Activated CD8-positive, alpha-beta T cell treated with anti-CD3 and anti-CD28 coated beads, Interleukin-2, amount 10 ng/mL, durations not matched to agents 7 days and 5 days (primary cell): ENCODE measurements around the gene SPAG7. TPM values are rescaled to one million over a fixed set of nuclear protein-coding genes. Genes with fewer than 3 reads are reported as not detected.
A peak's percentile ranks its signal among the peaks of the same experiment; 100 is the strongest.

Source experiments
- ATAC-seq: fragments of 150-1000 bp; cut with Tn5 transposase; one replicate; pipeline ENCODE4 v1.10.0; 2021; ENCODE audit warnings: moderate library complexity
- CTCF ChIA-PET: fragments of 350-600 bp; sonication (Branson Sonifier 250); formaldehyde crosslinking; loops from one replicate; lab custom pipeline; 2021; ENCODE audit warnings: antibody characterized with exemption; lab: Charles Lee
- POLR2A ChIA-PET: fragments of 350-600 bp; sonication (Branson Sonifier 250); formaldehyde crosslinking; loops from one replicate; lab custom pipeline; 2021; ENCODE audit warnings: antibody characterized with exemption; lab: Charles Lee
- DNase-seq: peaks from one replicate; pipeline ENCODE4 v3.0.0-alpha.2; 2020
- H3K27ac Mint-ChIP-seq: one replicate; pipeline ENCODE4 v1.8.0; 2021; ENCODE audit warnings: mild to moderate bottlenecking, mixed read lengths
- H3K27me3 Mint-ChIP-seq: one replicate; pipeline ENCODE4 v1.8.0; 2021; ENCODE audit warnings: low read depth, mixed read lengths
- H3K36me3 Mint-ChIP-seq: one replicate; pipeline ENCODE4 v1.8.0; 2021; ENCODE audit warnings: low read depth, mixed read lengths
- H3K4me1 Mint-ChIP-seq: one replicate; pipeline ENCODE4 v1.8.0; 2021; ENCODE audit warnings: low read depth, mixed read lengths
- H3K4me3 Mint-ChIP-seq: one replicate; pipeline ENCODE4 v1.8.0; 2021; ENCODE audit warnings: mild to moderate bottlenecking, mixed read lengths
- H3K9me3 Mint-ChIP-seq: one replicate; pipeline ENCODE4 v1.8.0; 2022; ENCODE audit warnings: mixed read lengths; ENCODE audit not compliant: insufficient read depth
- total RNA-seq, 2 experiments: library from RNA; stranded (reverse); gene quantifications; one replicate each; pipeline ENCODE4 v1.2.3, GENCODE V29; 2021

SPAG7 gene
- total RNA-seq, 2 experiments from 2014 or later = 52.3 to 53.6 TPM

- Mint-ChIP-seq H3K27ac (peak within 1 kb of the TSS; percentile 84), H3K4me1 (peaks cover 18% of the 10 kb centered on the region), H3K27me3 (peaks cover 6% of the 10 kb centered on the region), H3K4me3 (peak within 1 kb of the TSS; percentile 81), H3K9me3 (no peaks in the 10 kb centered on the region), H3K36me3 (peaks cover 18% of the 10 kb centered on the region)
- CTCF ChIA-PET = interaction anchor here (1.1 to 1.8 kb wide), 4 partner anchors 9 to 89 kb away, joined by 3 to 13 read pairs (median 5); partner anchors contain the start of gene CAMTA2
- peak; percentile 94 for DNase-seq
- POLR2A ChIA-PET = interaction anchor here (0.7 to 2.6 kb wide), 6 partner anchors 9 to 194 kb away, joined by 3 to 10 read pairs (median 8); partner anchors contain the start of genes PFN1, RNF167, SLC25A11 and ZNF594
- ATAC-seq = peak; percentile 92
Observed at GRCh38 chr17:4997302-4998026, 29.8 kb upstream of the SPAG7 start, which contains the start of the genes INCA1 and KIF1C. TSS of gene INCA1 (minus strand) at chr17:4997522. CDS start at chr17:4994437, 3,085 bp downstream. TSS of gene KIF1C (plus strand) at chr17:4997950. CDS start at chr17:5000247, 2,297 bp downstream.

DNA sequence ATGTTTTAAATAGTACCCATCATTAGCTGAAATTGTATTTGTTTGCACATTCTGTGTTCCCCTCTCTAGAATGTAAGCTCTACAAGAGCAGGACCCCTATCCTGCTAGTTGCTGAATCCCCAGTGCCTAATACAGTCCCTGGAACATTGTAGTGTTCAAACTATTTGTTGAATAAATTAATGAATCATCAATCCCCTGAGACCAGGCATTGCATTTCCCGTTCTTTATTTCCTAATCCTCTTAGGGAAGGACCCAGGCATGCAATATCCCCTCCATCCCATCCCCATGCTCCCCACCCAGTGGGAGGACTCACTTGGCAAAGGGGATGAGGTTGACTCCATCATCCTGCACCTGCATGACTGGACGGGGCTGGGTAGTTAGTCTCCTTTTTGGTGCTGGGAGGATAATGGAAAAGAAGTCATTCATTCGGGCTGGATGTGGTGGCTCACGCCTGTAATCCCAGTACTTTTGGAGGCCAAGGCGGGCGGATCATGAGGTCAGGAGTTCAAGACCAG is 26.5 kb upstream of the SPAG7 start:
- no peak for DNase-seq
- CTCF ChIA-PET = no interaction called here
- Mint-ChIP-seq H3K36me3 (peaks cover 8% of the 10 kb centered on the region), H3K4me3 (no peak overlapping the region), H3K27ac (no peak overlapping the region), H3K9me3 (no peaks in the 10 kb centered on the region), H3K27me3 (peaks cover 6% of the 10 kb centered on the region), H3K4me1 (peaks cover 19% of the 10 kb centered on the region)
- POLR2A ChIA-PET = interaction anchor here (0.8 to 1.2 kb wide), 2 partner anchors 7 to 85 kb away, joined by 3 to 4 read pairs; partner anchors contain the start of gene ZFP3
- ATAC-seq = no peak

DNA sequence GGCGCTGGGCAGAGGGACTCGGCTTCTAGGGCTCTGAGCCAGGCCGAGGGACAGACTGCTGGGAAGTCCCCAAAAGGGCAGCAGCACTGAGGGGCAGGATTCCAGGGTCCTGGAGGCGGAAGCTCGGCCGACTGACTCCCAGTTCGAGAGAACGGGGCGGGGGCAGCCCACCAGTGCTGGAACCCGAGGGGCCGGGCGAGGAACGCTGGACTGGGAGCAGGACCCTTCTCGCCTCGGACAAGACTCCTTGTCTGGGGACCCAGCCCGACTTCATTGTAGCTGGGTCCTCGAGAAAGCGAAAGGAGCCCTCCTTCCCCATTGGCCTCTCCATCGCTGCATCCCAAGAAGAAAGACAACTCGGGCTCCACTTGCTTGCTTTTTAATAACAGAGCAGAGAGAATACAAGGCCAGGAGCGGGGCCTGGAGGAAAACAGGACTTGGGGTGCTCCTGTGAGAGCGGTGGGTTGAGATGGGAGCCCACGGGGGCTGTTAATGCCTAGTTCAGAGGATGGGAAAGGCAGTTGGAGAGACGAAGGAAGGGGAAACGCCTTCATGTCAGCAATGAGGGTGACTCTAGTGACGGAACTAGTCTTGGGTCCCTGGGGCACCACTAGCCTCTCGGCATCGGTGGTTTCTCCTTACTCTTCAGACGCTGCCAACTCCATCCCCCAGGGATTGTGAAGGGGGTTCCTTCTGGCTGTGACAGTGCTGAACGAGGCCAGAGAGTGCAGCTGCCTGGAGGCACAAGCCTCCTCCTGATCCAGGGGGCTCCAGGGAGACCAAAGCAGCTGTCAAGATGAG is 20.4 kb upstream of the SPAG7 start:
- peaks cover 41% of the 10 kb centered on the region for H3K4me1 Mint-ChIP-seq
- ATAC-seq (no peak), DNase-seq (no peak)
- peaks cover 14% of the 10 kb centered on the region for H3K36me3 Mint-ChIP-seq
- POLR2A ChIA-PET = interaction anchor here (0.6 to 2.4 kb wide), 7 partner anchors 9 to 47 kb away, joined by 3 to 10 read pairs (median 4); partner anchors contain the start of genes INCA1, KIF1C, RNF167 and SLC25A11
- peak overlapping the region; percentile 92 for H3K27ac Mint-ChIP-seq
- H3K4me3 Mint-ChIP-seq = peak overlapping the region; percentile 88
- H3K27me3 Mint-ChIP-seq = no peaks in the 10 kb centered on the region
- CTCF ChIA-PET = interaction anchor here (0.5 to 5.6 kb wide), 17 partner anchors 9 to 596 kb away, joined by 3 to 23 read pairs (median 6); partner anchors contain the start of genes INCA1, KIF1C, RNF167 and SLC25A11
- no peaks in the 10 kb centered on the region for H3K9me3 Mint-ChIP-seq

- ChIA-PET POLR2A (interaction anchor here (0.8 to 2.4 kb wide), 9 partner anchors 8 to 46 kb away, joined by 3 to 10 read pairs (median 4); partner anchors contain the start of genes INCA1, KIF1C, RNF167 and SLC25A11), CTCF (interaction anchor here (0.5 to 5.6 kb wide), 19 partner anchors 8 to 1764 kb away, joined by 3 to 23 read pairs (median 6); partner anchors contain the start of genes CHRNE, INCA1, KIF1C and RNF167)
- Mint-ChIP-seq H3K27ac (peak within 1 kb of the TSS; percentile 92), H3K9me3 (no peaks in the 10 kb centered on the region), H3K27me3 (no peaks in the 10 kb centered on the region), H3K4me3 (peak within 1 kb of the TSS; percentile 88), H3K4me1 (peaks cover 41% of the 10 kb centered on the region), H3K36me3 (peaks cover 22% of the 10 kb centered on the region)
- peak; percentile 89 for ATAC-seq
- peak; percentile 91 for DNase-seq
Observed at GRCh38 chr17:4986951-4987766, 19.5 kb upstream of the SPAG7 start, which contains the start of gene CAMTA2. TSS of gene CAMTA2 (minus strand) at chr17:4987675. CDS start at chr17:4986222, 1,453 bp downstream.

DNA sequence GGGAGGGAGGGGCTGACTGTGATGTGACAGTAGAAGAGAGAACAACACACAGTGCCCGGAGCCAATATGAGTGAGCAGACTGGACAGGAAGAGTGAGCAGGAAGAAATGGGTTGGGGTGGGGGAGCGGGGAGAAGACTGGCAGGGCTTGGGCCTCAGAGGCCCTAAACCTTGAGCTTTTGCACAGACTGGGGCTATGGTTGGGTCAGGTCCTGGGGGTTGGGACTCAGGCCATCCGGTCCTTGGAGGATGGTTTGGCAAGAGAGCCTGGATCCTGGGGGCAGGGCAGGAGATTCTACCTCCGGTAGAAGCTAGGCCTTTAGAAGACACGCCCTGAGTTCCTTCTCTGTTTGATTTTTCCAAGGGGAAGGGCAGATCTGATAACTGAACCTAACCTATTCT is 18.8 kb upstream of the SPAG7 start:
- peak overlapping the region; percentile 92 for H3K27ac Mint-ChIP-seq
- H3K9me3 Mint-ChIP-seq = no peaks in the 10 kb centered on the region
- CTCF ChIA-PET = interaction anchor here (0.5 to 5.6 kb wide), 11 partner anchors 11 to 1764 kb away, joined by 3 to 23 read pairs (median 7); partner anchors contain the start of genes CHRNE, INCA1, KIF1C and RNF167
- DNase-seq (no peak), ATAC-seq (no peak)
- peaks cover 29% of the 10 kb centered on the region for H3K36me3 Mint-ChIP-seq
- no peaks in the 10 kb centered on the region for H3K27me3 Mint-ChIP-seq
- peak overlapping the region; percentile 88 for H3K4me3 Mint-ChIP-seq
- H3K4me1 Mint-ChIP-seq = peaks cover 41% of the 10 kb centered on the region
- POLR2A ChIA-PET = interaction anchor here (0.8 to 2.3 kb wide), 7 partner anchors 8 to 46 kb away, joined by 3 to 9 read pairs (median 4); partner anchors contain the start of genes INCA1, KIF1C, RNF167 and SLC25A11

DNA sequence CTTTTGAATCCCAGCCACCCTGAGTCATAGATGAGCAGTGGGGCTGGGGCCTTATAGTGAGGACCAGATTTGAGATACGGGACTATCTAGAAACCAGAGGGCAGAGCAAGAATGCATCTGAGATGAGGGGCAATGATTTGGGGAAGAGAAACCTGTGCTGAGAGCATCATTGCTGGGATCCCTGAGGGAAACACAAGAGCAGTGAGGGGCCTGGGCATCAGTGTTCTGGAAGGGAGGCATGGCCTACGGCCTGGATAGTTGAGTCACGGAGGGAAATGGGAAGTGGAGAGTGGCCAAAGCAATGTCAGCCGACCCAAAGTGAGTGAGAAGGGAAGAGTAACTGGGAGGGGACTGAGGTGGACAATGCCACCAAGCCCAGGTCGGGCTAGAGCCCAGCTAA is 14.7 kb upstream of the SPAG7 start:
- POLR2A ChIA-PET = no interaction called here
- Mint-ChIP-seq H3K4me3 (no peak overlapping the region), H3K9me3 (no peaks in the 10 kb centered on the region), H3K36me3 (peaks cover 53% of the 10 kb centered on the region), H3K4me1 (peaks cover 32% of the 10 kb centered on the region), H3K27ac (peak overlapping the region; percentile 0), H3K27me3 (no peaks in the 10 kb centered on the region)
- no peak for ATAC-seq
- CTCF ChIA-PET = no interaction called here
- no peak for DNase-seq

DNA sequence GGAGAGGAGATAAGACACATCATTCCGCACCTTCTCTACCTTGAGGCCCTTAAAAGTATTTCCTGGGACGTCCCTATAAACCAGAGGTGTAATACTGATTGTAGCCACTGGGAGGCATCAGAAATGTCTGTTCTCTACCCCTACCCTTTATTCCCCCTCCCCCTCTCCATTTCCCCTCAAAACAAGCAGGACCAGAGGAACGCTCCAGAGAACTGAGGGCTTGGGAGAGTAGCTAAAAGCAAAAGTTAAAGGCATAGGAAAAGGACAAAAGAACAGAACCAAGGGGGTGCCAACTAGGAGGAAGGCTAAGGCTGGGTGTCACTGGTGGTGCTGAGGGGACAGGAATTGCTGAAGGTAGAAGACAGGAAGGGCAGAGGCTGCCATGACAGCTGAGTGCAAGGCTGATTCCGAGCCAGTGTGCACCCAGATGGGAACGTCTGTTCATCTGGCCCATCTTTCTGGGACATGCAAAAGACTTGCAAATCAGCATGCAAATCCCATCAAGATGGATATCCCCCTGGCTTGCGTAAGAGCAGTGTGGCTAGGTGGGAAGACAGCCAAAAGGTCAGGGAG is 13.1 kb upstream of the SPAG7 start:
- peak; percentile 70 for ATAC-seq
- Mint-ChIP-seq H3K27me3 (no peaks in the 10 kb centered on the region), H3K9me3 (no peaks in the 10 kb centered on the region), H3K27ac (peak overlapping the region; percentile 75), H3K4me3 (no peak overlapping the region), H3K4me1 (peaks cover 21% of the 10 kb centered on the region), H3K36me3 (peaks cover 59% of the 10 kb centered on the region)
- ChIA-PET CTCF (interaction anchor here (0.6 to 4.1 kb wide), 18 partner anchors 9 to 278 kb away, joined by 3 to 30 read pairs (median 5); partner anchors contain the start of genes CHRNE, RNF167, SLC25A11 and SPAG7), POLR2A (interaction anchor here (0.6 to 2.5 kb wide), 3 partner anchors 13 to 80 kb away, joined by 3 to 11 read pairs (median 3); partner anchors contain the start of gene SPAG7)
- DNase-seq = peak; percentile 70

GRCh38 chr17:4978726-4979125 is 11.1 kb upstream of the SPAG7 start:
- H3K4me1 Mint-ChIP-seq = peaks cover 20% of the 10 kb centered on the region
- H3K4me3 Mint-ChIP-seq = no peak overlapping the region
- DNase-seq (no peak), ATAC-seq (no peak)
- peaks cover 67% of the 10 kb centered on the region for H3K36me3 Mint-ChIP-seq
- no peaks in the 10 kb centered on the region for H3K27me3 Mint-ChIP-seq
- no peak overlapping the region for H3K27ac Mint-ChIP-seq
- CTCF ChIA-PET = interaction anchor here (0.6 to 4.1 kb wide), 5 partner anchors 9 to 83 kb away, joined by 3 to 23 read pairs (median 6); partner anchors contain the start of gene CAMTA2
- no peaks in the 10 kb centered on the region for H3K9me3 Mint-ChIP-seq
- POLR2A ChIA-PET = interaction anchor here (0.7 to 2.5 kb wide), 2 partner anchors 11 to 33 kb away, joined by 3 to 11 read pairs; partner anchors contain the start of gene SPAG7

- Mint-ChIP-seq H3K27me3 (no peaks in the 10 kb centered on the region), H3K4me3 (no peak overlapping the region), H3K36me3 (peaks cover 60% of the 10 kb centered on the region), H3K27ac (peak overlapping the region; percentile 24), H3K4me1 (peaks cover 21% of the 10 kb centered on the region), H3K9me3 (no peaks in the 10 kb centered on the region)
- ChIA-PET POLR2A (interaction anchor here (0.8 to 1.3 kb wide), 2 partner anchors 9 to 24 kb away, joined by 3 to 4 read pairs; no protein-coding TSS in a partner anchor), CTCF (interaction anchor here (0.7 to 0.9 kb wide), 2 partner anchors 13 to 34 kb away, joined by 3 read pairs; partner anchors contain the start of genes CAMTA2, RNF167 and SLC25A11)
- DNase-seq (no peak), ATAC-seq (no peak)
Observed at GRCh38 chr17:4974115-4974670, 6.6 kb upstream of the SPAG7 start.
